DMS114 treated with DMSO at 0.1 percent for 48 hours (cell line): Measurements from ENCODE around the gene CHMP6.

Experiments used
- DNase-seq: peaks from one replicate; lab custom pipeline; 2025; ENCODE audit not compliant: unreplicated experiment; lab: John Stamatoyannopoulos, UW

The CHMP6 gene

GRCh38 chr17:80970762-80971703 is 20.6 kb upstream of the CHMP6 start:
- DNase-seq, result no peak

- no peak for DNase-seq
These were observed 19.8 kb upstream of the CHMP6 start for GRCh38 chr17:80971704-80972304.

- no peak for DNase-seq
These were observed 14.9 kb upstream of the CHMP6 start for GRCh38 chr17:80976701-80977100.

- no peak for DNase-seq
These were observed 14.5 kb upstream of the CHMP6 start for GRCh38 chr17:80977172-80977571.

GRCh38 chr17:80978499-80979497 is 12.8 kb upstream of the CHMP6 start:
- no peak for DNase-seq

- no peak for DNase-seq
These were observed 11.9 kb upstream of the CHMP6 start for GRCh38 chr17:80979547-80980378.

GRCh38 chr17:80980397-80981061 is 11.1 kb upstream of the CHMP6 start:
- no peak for DNase-seq

GRCh38 chr17:80981062-80981902 is 10.4 kb upstream of the CHMP6 start:
- no peak for DNase-seq

GRCh38 chr17:80981929-80982425 is 9.7 kb upstream of the CHMP6 start:
- DNase-seq, result no peak

- no peak for DNase-seq
These were observed 9.1 kb upstream of the CHMP6 start for GRCh38 chr17:80982426-80982974.

GRCh38 chr17:80983545-80983944 is 8.1 kb upstream of the CHMP6 start:
- no peak for DNase-seq

- DNase-seq, result no peak
These were observed 6.9 kb upstream of the CHMP6 start for GRCh38 chr17:80984749-80985148.

GRCh38 chr17:80986046-80986445 is 5.6 kb upstream of the CHMP6 start:
- DNase-seq, result no peak

- no peak for DNase-seq
These were observed 4.7 kb upstream of the CHMP6 start for GRCh38 chr17:80986816-80987475.

GRCh38 chr17:80987941-80988461 is 3.6 kb upstream of the CHMP6 start:
- no peak for DNase-seq

GRCh38 chr17:80989586-80989913 is 2.1 kb upstream of the CHMP6 start:
- no peak for DNase-seq

- DNase-seq, result no peak
These were observed 558 bp upstream of the CHMP6 start for GRCh38 chr17:80990921-80991644.
